Activated naive CD8-positive, alpha-beta T cell treated with anti-CD3 and anti-CD28 coated beads, Interleukin-2, amount 50 U/mL, for 24 hours (primary cell): Measurements from ENCODE around the gene COMP.

Experiments used
- ATAC-seq: fragments of 150-1000 bp; cut with Tn5 transposase; one replicate; pipeline ENCODE4 v1.10.0; 2021
- DNase-seq: peaks from one replicate; pipeline ENCODE4 v3.0.0; 2021
- H3K27ac Mint-ChIP-seq: one replicate; pipeline ENCODE4 v1.8.0; 2021; ENCODE audit warnings: mild to moderate bottlenecking, mixed read lengths
- H3K27me3 Mint-ChIP-seq: one replicate; pipeline ENCODE4 v1.8.0; 2021; ENCODE audit warnings: mixed read lengths
- H3K36me3 Mint-ChIP-seq: one replicate; pipeline ENCODE4 v1.8.0; 2021; ENCODE audit warnings: low read depth, mixed read lengths
- H3K4me1 Mint-ChIP-seq: one replicate; pipeline ENCODE4 v1.8.0; 2021; ENCODE audit warnings: mixed read lengths
- H3K4me3 Mint-ChIP-seq: one replicate; pipeline ENCODE4 v1.8.0; 2021; ENCODE audit warnings: mild to moderate bottlenecking, moderate library complexity, mixed read lengths
- H3K9me3 Mint-ChIP-seq: one replicate; pipeline ENCODE4 v1.8.0; 2021; ENCODE audit warnings: mixed read lengths

Gene COMP

GRCh38 chr19:18772620-18773587, 18.2 kb downstream of the COMP start:
- H3K4me3 Mint-ChIP-seq: no peak overlapping the region
- H3K36me3 Mint-ChIP-seq: peaks cover 2% of the 10 kb centered on the region
- H3K4me1 Mint-ChIP-seq: peaks cover 4% of the 10 kb centered on the region
- DNase-seq: no peak
- H3K9me3 Mint-ChIP-seq: no peaks in the 10 kb centered on the region
- H3K27me3 Mint-ChIP-seq: no peaks in the 10 kb centered on the region
- no peak for ATAC-seq
- H3K27ac Mint-ChIP-seq: no peak overlapping the region

- peaks cover 2% of the 10 kb centered on the region for H3K36me3 Mint-ChIP-seq
- no peaks in the 10 kb centered on the region for H3K9me3 Mint-ChIP-seq
- no peak for DNase-seq
- H3K4me3 Mint-ChIP-seq: no peak overlapping the region
- H3K27me3 Mint-ChIP-seq: no peaks in the 10 kb centered on the region
- H3K4me1 Mint-ChIP-seq: peaks cover 4% of the 10 kb centered on the region
- no peak for ATAC-seq
- no peak overlapping the region for H3K27ac Mint-ChIP-seq
These were observed 19.5 kb downstream of the COMP start for GRCh38 chr19:18771328-18772242.

GRCh38 chr19:18770663-18771327, 20.3 kb downstream of the COMP start:
- no peak for ATAC-seq
- no peak overlapping the region for H3K4me3 Mint-ChIP-seq
- peaks cover 4% of the 10 kb centered on the region for H3K4me1 Mint-ChIP-seq
- H3K27me3 Mint-ChIP-seq: no peaks in the 10 kb centered on the region
- H3K27ac Mint-ChIP-seq: no peak overlapping the region
- peaks cover 2% of the 10 kb centered on the region for H3K36me3 Mint-ChIP-seq
- H3K9me3 Mint-ChIP-seq: no peaks in the 10 kb centered on the region
- DNase-seq: no peak

- no peaks in the 10 kb centered on the region for H3K9me3 Mint-ChIP-seq
- H3K36me3 Mint-ChIP-seq: peaks cover 2% of the 10 kb centered on the region
- H3K27ac Mint-ChIP-seq: no peak overlapping the region
- no peaks in the 10 kb centered on the region for H3K27me3 Mint-ChIP-seq
- DNase-seq (no peak), ATAC-seq (no peak)
- no peak overlapping the region for H3K4me3 Mint-ChIP-seq
- H3K4me1 Mint-ChIP-seq: peaks cover 4% of the 10 kb centered on the region
These were observed 21.0 kb downstream of the COMP start for GRCh38 chr19:18769989-18770528.

GRCh38 chr19:18768997-18769891, 21.9 kb downstream of the COMP start:
- DNase-seq (no peak), ATAC-seq (no peak)
- H3K9me3 Mint-ChIP-seq: no peaks in the 10 kb centered on the region
- no peak overlapping the region for H3K4me3 Mint-ChIP-seq
- H3K4me1 Mint-ChIP-seq: peaks cover 4% of the 10 kb centered on the region
- no peak overlapping the region for H3K27ac Mint-ChIP-seq
- H3K27me3 Mint-ChIP-seq: no peaks in the 10 kb centered on the region
- H3K36me3 Mint-ChIP-seq: peaks cover 2% of the 10 kb centered on the region

GRCh38 chr19:18768046-18768771, 22.9 kb downstream of the COMP start:
- H3K36me3 Mint-ChIP-seq: peaks cover 2% of the 10 kb centered on the region
- H3K27me3 Mint-ChIP-seq: no peaks in the 10 kb centered on the region
- DNase-seq: no peak
- H3K4me3 Mint-ChIP-seq: no peak overlapping the region
- H3K9me3 Mint-ChIP-seq: no peaks in the 10 kb centered on the region
- ATAC-seq: no peak
- H3K27ac Mint-ChIP-seq: no peak overlapping the region
- H3K4me1 Mint-ChIP-seq: peaks cover 4% of the 10 kb centered on the region

- Mint-ChIP-seq H3K4me1 (no peaks in the 10 kb centered on the region), H3K4me3 (no peak overlapping the region), H3K36me3 (no peaks in the 10 kb centered on the region), H3K9me3 (no peaks in the 10 kb centered on the region), H3K27ac (no peak overlapping the region), H3K27me3 (no peaks in the 10 kb centered on the region)
- ATAC-seq (no peak), DNase-seq (no peak)
These were observed 25.9 kb downstream of the COMP start for GRCh38 chr19:18765224-18765623.

- Mint-ChIP-seq H3K4me3 (no peak overlapping the region), H3K4me1 (no peaks in the 10 kb centered on the region), H3K27ac (no peak overlapping the region), H3K36me3 (no peaks in the 10 kb centered on the region), H3K9me3 (no peaks in the 10 kb centered on the region), H3K27me3 (no peaks in the 10 kb centered on the region)
- ATAC-seq (no peak), DNase-seq (no peak)
These were observed 26.5 kb downstream of the COMP start for GRCh38 chr19:18764591-18765051.

- H3K9me3 Mint-ChIP-seq: no peaks in the 10 kb centered on the region
- no peak overlapping the region for H3K27ac Mint-ChIP-seq
- H3K36me3 Mint-ChIP-seq: no peaks in the 10 kb centered on the region
- H3K4me3 Mint-ChIP-seq: no peak overlapping the region
- H3K27me3 Mint-ChIP-seq: no peaks in the 10 kb centered on the region
- H3K4me1 Mint-ChIP-seq: no peaks in the 10 kb centered on the region
- ATAC-seq (no peak), DNase-seq (no peak)
These were observed 27.2 kb downstream of the COMP start for GRCh38 chr19:18763674-18764590.

- Mint-ChIP-seq H3K4me1 (no peaks in the 10 kb centered on the region), H3K4me3 (no peak overlapping the region), H3K27ac (no peak overlapping the region), H3K36me3 (no peaks in the 10 kb centered on the region), H3K9me3 (no peaks in the 10 kb centered on the region), H3K27me3 (no peaks in the 10 kb centered on the region)
- ATAC-seq (no peak), DNase-seq (no peak)
These were observed 28.7 kb downstream of the COMP start for GRCh38 chr19:18762125-18763023.

- ATAC-seq (no peak), DNase-seq (no peak)
- Mint-ChIP-seq H3K4me1 (no peaks in the 10 kb centered on the region), H3K9me3 (no peaks in the 10 kb centered on the region), H3K4me3 (no peak overlapping the region), H3K36me3 (no peaks in the 10 kb centered on the region), H3K27ac (no peak overlapping the region), H3K27me3 (no peaks in the 10 kb centered on the region)
These were observed 29.5 kb downstream of the COMP start for GRCh38 chr19:18761531-18762110.
